Measurements from ENCODE around the gene ZNF473.
"Not testable (repeated sequence)": the region's sequence is repeated elsewhere in the genome, so short reads cannot be mapped to it uniquely, and the experiment has no call there.

ZNF473 gene

GRCh38 chr19:50076581-50077355, 51.0 kb downstream of the ZNF473 start:
- not testable (repeated sequence) for H3K9me3 Mint-ChIP-seq; DNase-seq (ENCODE audit: low spot score); H3K36me3 Mint-ChIP-seq (ENCODE audit: low read depth); H3K4me1 Mint-ChIP-seq (ENCODE audit: low read depth); H3K4me3 Mint-ChIP-seq; H3K27me3 Mint-ChIP-seq (ENCODE audit: low read depth); H3K27ac Mint-ChIP-seq

GRCh38 chr19:50079014-50079413, 53.2 kb downstream of the ZNF473 start:
- H3K27ac Mint-ChIP-seq; DNase-seq (ENCODE audit: low spot score); H3K27me3 Mint-ChIP-seq (ENCODE audit: low read depth); H3K9me3 Mint-ChIP-seq; H3K36me3 Mint-ChIP-seq (ENCODE audit: low read depth); H3K4me3 Mint-ChIP-seq; H3K4me1 Mint-ChIP-seq (ENCODE audit: low read depth): not testable (repeated sequence)

- not testable (repeated sequence) for H3K27ac Mint-ChIP-seq; H3K4me1 Mint-ChIP-seq (ENCODE audit: low read depth); H3K9me3 Mint-ChIP-seq; H3K27me3 Mint-ChIP-seq (ENCODE audit: low read depth); H3K4me3 Mint-ChIP-seq; H3K36me3 Mint-ChIP-seq (ENCODE audit: low read depth); DNase-seq (ENCODE audit: low spot score)
Observed at GRCh38 chr19:50084440-50084839, 58.6 kb downstream of the ZNF473 start.

GRCh38 chr19:50087153-50087552, 61.3 kb downstream of the ZNF473 start:
- DNase-seq (ENCODE audit: low spot score); H3K4me3 Mint-ChIP-seq; H3K4me1 Mint-ChIP-seq (ENCODE audit: low read depth); H3K9me3 Mint-ChIP-seq; H3K36me3 Mint-ChIP-seq (ENCODE audit: low read depth); H3K27me3 Mint-ChIP-seq (ENCODE audit: low read depth); H3K27ac Mint-ChIP-seq: not testable (repeated sequence)

GRCh38 chr19:50090706-50091105, 64.9 kb downstream of the ZNF473 start:
- not testable (repeated sequence) for H3K27ac Mint-ChIP-seq; H3K4me3 Mint-ChIP-seq; H3K27me3 Mint-ChIP-seq (ENCODE audit: low read depth); H3K4me1 Mint-ChIP-seq (ENCODE audit: low read depth); H3K9me3 Mint-ChIP-seq; H3K36me3 Mint-ChIP-seq (ENCODE audit: low read depth)
- peak; percentile 14 for DNase-seq (ENCODE audit: low spot score)

- not testable (repeated sequence) for H3K4me1 Mint-ChIP-seq (ENCODE audit: low read depth); H3K4me3 Mint-ChIP-seq; H3K36me3 Mint-ChIP-seq (ENCODE audit: low read depth); H3K9me3 Mint-ChIP-seq; H3K27me3 Mint-ChIP-seq (ENCODE audit: low read depth); H3K27ac Mint-ChIP-seq; DNase-seq (ENCODE audit: low spot score)
Observed at GRCh38 chr19:50091786-50092185, 66.0 kb downstream of the ZNF473 start.

GRCh38 chr19:50092597-50092996, 66.8 kb downstream of the ZNF473 start:
- not testable (repeated sequence) for DNase-seq (ENCODE audit: low spot score); H3K36me3 Mint-ChIP-seq (ENCODE audit: low read depth); H3K27ac Mint-ChIP-seq; H3K4me1 Mint-ChIP-seq (ENCODE audit: low read depth); H3K27me3 Mint-ChIP-seq (ENCODE audit: low read depth); H3K4me3 Mint-ChIP-seq; H3K9me3 Mint-ChIP-seq

- H3K27ac Mint-ChIP-seq; H3K9me3 Mint-ChIP-seq; H3K27me3 Mint-ChIP-seq (ENCODE audit: low read depth); DNase-seq (ENCODE audit: low spot score); H3K36me3 Mint-ChIP-seq (ENCODE audit: low read depth); H3K4me3 Mint-ChIP-seq; H3K4me1 Mint-ChIP-seq (ENCODE audit: low read depth): not testable (repeated sequence)
Observed at GRCh38 chr19:50097884-50098283, 72.1 kb downstream of the ZNF473 start.

GRCh38 chr19:50098892-50099291, 73.1 kb downstream of the ZNF473 start:
- DNase-seq (ENCODE audit: low spot score), result peak; percentile 6
- not testable (repeated sequence) for H3K27ac Mint-ChIP-seq; H3K4me3 Mint-ChIP-seq; H3K9me3 Mint-ChIP-seq; H3K4me1 Mint-ChIP-seq (ENCODE audit: low read depth); H3K36me3 Mint-ChIP-seq (ENCODE audit: low read depth); H3K27me3 Mint-ChIP-seq (ENCODE audit: low read depth)

GRCh38 chr19:50099696-50100095, 73.9 kb downstream of the ZNF473 start:
- not testable (repeated sequence) for H3K36me3 Mint-ChIP-seq (ENCODE audit: low read depth); H3K4me1 Mint-ChIP-seq (ENCODE audit: low read depth); H3K27me3 Mint-ChIP-seq (ENCODE audit: low read depth); H3K27ac Mint-ChIP-seq; H3K4me3 Mint-ChIP-seq; H3K9me3 Mint-ChIP-seq
- peak; percentile 7 for DNase-seq (ENCODE audit: low spot score)

- H3K9me3 Mint-ChIP-seq; H3K4me3 Mint-ChIP-seq; H3K27ac Mint-ChIP-seq; H3K4me1 Mint-ChIP-seq (ENCODE audit: low read depth); DNase-seq (ENCODE audit: low spot score); H3K36me3 Mint-ChIP-seq (ENCODE audit: low read depth); H3K27me3 Mint-ChIP-seq (ENCODE audit: low read depth): not testable (repeated sequence)
Observed at GRCh38 chr19:50100946-50101345, 75.1 kb downstream of the ZNF473 start.

Measured in T-helper 2 cell treated with Interferon-gamma antibody and Interleukin-4, amounts not matched to agents 5 μg/mL and 100 μg/mL, for 36 hours (primary cell).